Endothelial cell of umbilical vein (primary cell): ENCODE measurements around the gene RPS6KL1. TPM values are rescaled to one million over a fixed set of nuclear protein-coding genes. Genes with fewer than 3 reads are reported as not detected.

Experiments
- BruUV-seq: library from RNA; stranded (reverse); fragments of 400-500 nt; replicated peaks from 2 replicates; lab custom pipeline; 2021; lab: Mats Ljungman, UMichigan
- CTCF ChIA-PET: fragments of 300-600, 350-600 bp; sonication (Branson Sonifier 250); formaldehyde crosslinking; loops from one replicate; lab custom pipeline; 2021; ENCODE audit warnings: antibody characterized with exemption, inconsistent platforms; lab: Charles Lee
- POLR2A ChIA-PET: fragments of 300-600, 350-600 bp; sonication (Branson Sonifier 250); formaldehyde crosslinking; loops from one replicate; lab custom pipeline; 2021; ENCODE audit warnings: antibody characterized with exemption, inconsistent platforms; lab: Charles Lee
- DNase-seq: peaks from one replicate; pipeline ENCODE4 v3.0.0-alpha.2; 2011; ENCODE audit warnings: low read depth, low spot score
- FAIRE-seq: peaks from 2 replicates; lab custom pipeline; 2011; peaks lifted over from hg19 to GRCh38; lab: Jason Lieb, UNC
- H2AFZ ChIP-seq: 2 replicates; pipeline ENCODE4 v1.6.0; 2012; ENCODE audit warnings: low read depth, low read length, control low read depth, inconsistent platforms
- H3K27ac ChIP-seq: 2 replicates; pipeline ENCODE4 v1.5.1; 2011; ENCODE audit warnings: low read depth, mild to moderate bottlenecking, control low read depth, low read length, moderate library complexity; ENCODE audit not compliant: insufficient read depth
- H3K27me3 ChIP-seq, 2 experiments: 2 replicates each; pipeline versions ENCODE4 v1.6.0 to v1.6.1; 2011; ENCODE audit warnings: low read length in 2 of 2, mixed read lengths in 1 of 2; ENCODE audit not compliant: control insufficient read depth in 2 of 2, insufficient read depth in 2 of 2
- H3K36me3 ChIP-seq, 2 experiments: 2 replicates in 1 of 2; 3 replicates in 1 of 2; pipeline ENCODE4 v1.5.1; 2011; ENCODE audit warnings: low read length in 2 of 2, mild to moderate bottlenecking in 1 of 2, moderate library complexity in 1 of 2; ENCODE audit not compliant: control insufficient read depth in 2 of 2, insufficient read depth in 2 of 2; ENCODE audit errors: extremely low read depth in 1 of 2
- H3K4me1 ChIP-seq: 3 replicates; pipeline ENCODE4 v1.5.1; 2011; ENCODE audit warnings: mild to moderate bottlenecking, low read length; ENCODE audit not compliant: control insufficient read depth, insufficient read depth; ENCODE audit errors: extremely low read depth
- H3K4me2 ChIP-seq: 2 replicates; pipeline ENCODE4 v1.6.1; 2011; ENCODE audit warnings: low read length, control low read depth, mixed read lengths; ENCODE audit not compliant: insufficient read depth
- H3K4me3 ChIP-seq, 3 experiments: fragments of 200-600 bp in 1 of 3; sonication (generic), shearing (Covaris generic) in 1 of 3; replicated peaks in 1 of 3; 2 replicates each; pipeline ENCODE4 v1.5.1; 2011 to 2016; ENCODE audit warnings: control low read depth in 3 of 3, low read length in 3 of 3, mild to moderate bottlenecking in 2 of 3, inconsistent platforms in 1 of 3, low read depth in 1 of 3, moderate library complexity in 1 of 3; ENCODE audit not compliant: insufficient read depth in 1 of 3
- H3K79me2 ChIP-seq: 2 replicates; pipeline ENCODE4 v1.6.0; 2012; ENCODE audit warnings: low read length, inconsistent platforms; ENCODE audit not compliant: control insufficient read depth, insufficient read depth
- H3K9ac ChIP-seq: replicated peaks from 2 replicates; pipeline ENCODE3; 2011; ENCODE audit warnings: low read length, control low read depth; ENCODE audit not compliant: insufficient read depth; ENCODE audit errors: extremely low read depth
- H3K9me1 ChIP-seq: replicated peaks from 3 replicates; pipeline ENCODE4 v1.6.0; 2011; ENCODE audit warnings: mild to moderate bottlenecking, low read length; ENCODE audit not compliant: control insufficient read depth, insufficient read depth; ENCODE audit errors: extremely low read depth
- H3K9me3 ChIP-seq: replicated peaks from 2 replicates; pipeline ENCODE4 v1.5.1; 2012; ENCODE audit warnings: low read length, inconsistent platforms; ENCODE audit not compliant: control insufficient read depth, insufficient read depth
- H4K20me1 ChIP-seq: replicated peaks from 2 replicates; pipeline ENCODE3; 2011; ENCODE audit warnings: mild to moderate bottlenecking, low read length; ENCODE audit not compliant: control insufficient read depth, insufficient read depth; ENCODE audit errors: extremely low read depth
- CTCF ChIP-seq, 2 donors: IDR thresholded peaks; 1 replicate in 1 of 2; 2 replicates in 1 of 2; pipeline ENCODE4 v1.5.1; 2011; ENCODE audit warnings: low read length in 2 of 2, mild to moderate bottlenecking in 2 of 2, moderate library complexity in 2 of 2, control low read depth in 1 of 2, inconsistent platforms in 1 of 2, low read depth in 1 of 2; ENCODE audit not compliant: insufficient read depth in 1 of 2; ENCODE audit errors: extremely low read depth in 1 of 2
- EZH2 ChIP-seq: IDR thresholded peaks from 2 replicates; pipeline ENCODE4 v1.6.1; 2012; ENCODE audit warnings: borderline replicate concordance, low read depth, mild to moderate bottlenecking, moderate library complexity, low read length, inconsistent platforms; ENCODE audit not compliant: severe bottlenecking
- FOS ChIP-seq: IDR thresholded peaks from 2 replicates; pipeline ENCODE4 v1.6.1; 2011; ENCODE audit warnings: mild to moderate bottlenecking, low read length, moderate library complexity, borderline replicate concordance; ENCODE audit not compliant: insufficient read depth
- GATA2 ChIP-seq: IDR thresholded peaks from 2 replicates; pipeline ENCODE4 v1.7.0; 2011; ENCODE audit warnings: low read depth, mild to moderate bottlenecking, moderate library complexity, mixed read lengths, low read length; ENCODE audit not compliant: insufficient read length, insufficient read depth
- JUN ChIP-seq: IDR thresholded peaks from 2 replicates; pipeline ENCODE4 v1.6.1; 2011; ENCODE audit warnings: borderline replicate concordance, low read depth; ENCODE audit not compliant: insufficient read length, insufficient read depth
- MAX ChIP-seq: IDR thresholded peaks from 2 replicates; pipeline ENCODE4 v1.6.1; 2011; ENCODE audit not compliant: insufficient read depth, insufficient read length
- MYC ChIP-seq: IDR thresholded peaks from one replicate; pipeline ENCODE4 v1.6.1; 2011; ENCODE audit warnings: mild to moderate bottlenecking, low read depth, low read length
- POLR2A ChIP-seq: IDR thresholded peaks from 2 replicates; pipeline ENCODE4 v1.6.1; 2012; ENCODE audit warnings: low read depth, mild to moderate bottlenecking, control low read depth, low read length
- POLR2AphosphoS5 ChIP-seq: IDR thresholded peaks from 2 replicates; pipeline ENCODE4 v1.6.1; 2012; ENCODE audit warnings: low read depth, mild to moderate bottlenecking, control low read depth, low read length, moderate library complexity; ENCODE audit not compliant: insufficient read depth
- dilution Hi-C: fragments of 300-500 bp; cut with MboI; formaldehyde crosslinking; loops from one replicate; pipeline ENCODE4 v1.15.0; 2019; ENCODE audit warnings: low sequenced_read_pairs; ENCODE audit not compliant: extremely low pct_ligation_motif_present
- intact Hi-C: fragments of 100-400 bp; cut with micrococcal nuclease; formaldehyde crosslinking; loops from one replicate; pipeline ENCODE4 v1.10.0; 2022
- polyA plus RNA-seq, 4 experiments: library from polyadenylated mRNA; depleted of rRNA in 3 of 4; stranded (reverse) in 3 of 4; unstranded in 1 of 4; fragments of >200 nt; gene quantifications; 2 replicates each; pipeline versions ENCODE4 v1.2.1 to v1.2.3, GENCODE V29; 2011 to 2012; ENCODE audit warnings: missing spikeins in 1 of 4
- total RNA-seq: library from RNA; stranded (reverse); gene quantifications from 2 replicates; pipeline ENCODE4 v1.2.3, GENCODE V29; 2021

Gene RPS6KL1
- total and polyA plus RNA-seq, 2 donors (not counting 3 experiments of a cell fraction or from before 2014, with no cell fraction given), result 10.2 to 23.8 TPM

GRCh38 chr14:74886001-74886400 is 37.1 kb downstream of the RPS6KL1 start:
- Histone ChIP-seq H4K20me1 (peaks cover 6% of the 10 kb centered on the region), H3K4me3 (no peak overlapping the region), H3K4me2 (no peak overlapping the region), H2AFZ (no peak overlapping the region), H3K9me1 (peaks cover 3% of the 10 kb centered on the region), H3K9ac (no peak overlapping the region), H3K79me2 (peaks cover 74% of the 10 kb centered on the region), H3K9me3 (no peaks in the 10 kb centered on the region), H3K27me3 (no peaks in the 10 kb centered on the region), H3K36me3 (peaks cover 7 to 8% of the 10 kb centered on the region in 2 experiments), H3K4me1 (peaks cover 30% of the 10 kb centered on the region), H3K27ac (no peak overlapping the region)
- ChIA-PET CTCF (interaction anchor here (1.0 to 2.5 kb wide), 2 partner anchors 20 to 25 kb away, joined by 4 to 14 read pairs; no protein-coding TSS in a partner anchor), POLR2A (no interaction called here)
- no peak for TF ChIP-seq CTCF (IDR thresholded peaks at IDR 0.05; ENCODE audit: extremely low read depth in 1 of 2, insufficient read depth in 1 of 2, low read depth in 1 of 2, low read length in 2 of 2)
- no peak for TF ChIP-seq MAX
- TF ChIP-seq EZH2, result no peak
- no peak for TF ChIP-seq GATA2
- no peak for TF ChIP-seq MYC
- TF ChIP-seq POLR2AphosphoS5, result no peak
- no peak for TF ChIP-seq JUN
- no peak for TF ChIP-seq FOS
- no peak for TF ChIP-seq POLR2A
- no TSS peak for BruUV-seq
- dilution Hi-C loops, result no loop called here
- intact Hi-C loops, result no loop called here
- FAIRE-seq (no peak), DNase-seq (no peak)
